GM12892 (cell line): ENCODE results near the gene ARSK.

Experiments used
- POLR2A ChIP-seq: IDR thresholded peaks from 2 replicates; pipeline ENCODE4 v1.6.1; 2011; ENCODE audit warnings: low read depth, low read length, control low read depth
- POLR2AphosphoS5 ChIP-seq: IDR thresholded peaks from 2 replicates; pipeline ENCODE4 v1.6.1; 2011; ENCODE audit warnings: low read depth, low read length, control low read depth
- TAF1 ChIP-seq: IDR thresholded peaks from 2 replicates; pipeline ENCODE4 v1.6.1; 2011; ENCODE audit warnings: low read depth, mild to moderate bottlenecking, control low read depth, low read length, borderline replicate concordance

DNA sequence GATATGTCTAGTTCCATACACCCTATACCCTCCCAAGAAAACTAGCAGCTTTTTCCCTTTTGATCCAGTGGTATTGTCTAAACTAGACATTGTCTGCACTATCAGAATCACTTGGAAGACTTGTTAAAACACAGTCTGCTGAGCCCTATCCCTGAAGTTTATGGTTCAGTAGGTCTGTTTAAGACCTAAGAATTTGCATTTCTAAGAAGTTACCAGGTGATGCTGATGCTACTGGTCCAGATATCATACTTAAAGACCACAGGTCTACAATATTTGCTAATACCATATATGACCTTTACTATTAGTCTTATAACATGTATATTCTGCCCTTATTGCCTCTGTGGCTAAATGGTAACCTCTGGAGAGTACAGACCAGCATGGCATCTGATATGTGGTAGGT lies 23.4 kb upstream of the ARSK start:
- no peak for TF ChIP-seq POLR2A
- no peak for TF ChIP-seq POLR2AphosphoS5
- no peak for TF ChIP-seq TAF1
